A549 (cell line): ENCODE measurements around the gene COX7A1. TPM values are rescaled to one million over a fixed set of nuclear protein-coding genes. Genes with fewer than 3 reads are reported as not detected.

Experiments
- E2F6 ChIP-seq: IDR thresholded peaks from 2 replicates; pipeline ENCODE4 v1.6.1; 2012; ENCODE audit warnings: low read depth, borderline replicate concordance
- EHF ChIP-seq: fragments of 250-450 bp; sonication (Bioruptor Pico); IDR thresholded peaks from 2 replicates; pipeline ENCODE4 v1.5.0; 2020; ENCODE audit warnings: mild to moderate bottlenecking
- EHMT2 ChIP-seq: fragments of 200-600 bp; sonication (generic); IDR thresholded peaks from 2 replicates; pipeline ENCODE4 v1.6.1; 2016; ENCODE audit warnings: antibody characterized with exemption, low read depth, mild to moderate bottlenecking, moderate library complexity
- GATA3 ChIP-seq: IDR thresholded peaks from 2 replicates; pipeline ENCODE4 v1.6.1; 2012; ENCODE audit warnings: borderline replicate concordance
- HOXA7 ChIP-seq: fragments of 250-450 bp; sonication (Bioruptor Pico); IDR thresholded peaks from 2 replicates; pipeline ENCODE4 v1.5.0; 2020; ENCODE audit warnings: mild to moderate bottlenecking, moderate library complexity
- HOXB13 ChIP-seq: fragments of 250-450 bp; sonication (Bioruptor Pico); IDR thresholded peaks from 2 replicates; pipeline ENCODE4 v1.5.0; 2020; ENCODE audit warnings: low read depth, mild to moderate bottlenecking, moderate library complexity
- HOXB5 ChIP-seq: fragments of 250-450 bp; sonication (Bioruptor Pico); IDR thresholded peaks from 2 replicates; pipeline ENCODE4 v1.5.0; 2020; ENCODE audit warnings: mild to moderate bottlenecking, moderate library complexity
- JUN ChIP-seq, 2 experiments: fragments of >200 bp; sonication (Bioruptor Twin); formaldehyde crosslinking; IDR thresholded peaks; 2 replicates in 1 of 2; 3 replicates in 1 of 2; pipeline ENCODE4 v1.6.1; 2016 to 2017
- JUNB ChIP-seq: fragments of >200 bp; sonication (Bioruptor Twin); formaldehyde crosslinking; IDR thresholded peaks from 2 replicates; pipeline ENCODE4 v1.6.1; 2016
- KDM1A ChIP-seq: fragments of 200-600 bp; sonication (generic); IDR thresholded peaks from 2 replicates; pipeline ENCODE4 v1.6.1; 2016; ENCODE audit warnings: low read depth, mild to moderate bottlenecking
- KDM5A ChIP-seq: fragments of 200-600 bp; sonication (generic); IDR thresholded peaks from 2 replicates; pipeline ENCODE4 v1.6.1; 2016; ENCODE audit warnings: antibody characterized with exemption, mild to moderate bottlenecking
- MAFK ChIP-seq: fragments of 450-650 bp; IDR thresholded peaks from 2 replicates; pipeline ENCODE4 v1.6.1; 2014; ENCODE audit not compliant: partially characterized antibody
- MAX ChIP-seq: IDR thresholded peaks from 2 replicates; pipeline ENCODE4 v1.6.1; 2012
- MYC ChIP-seq: IDR thresholded peaks from 2 replicates; pipeline ENCODE4 v1.6.1; 2012; ENCODE audit warnings: mild to moderate bottlenecking, inconsistent platforms, low read length, improper control_type of control experiment, borderline replicate concordance
- POLR2A ChIP-seq: IDR thresholded peaks from 2 replicates; pipeline ENCODE4 v1.6.1; 2012; ENCODE audit warnings: mild to moderate bottlenecking, low read length
- POLR2AphosphoS2 ChIP-seq: conservative IDR thresholded peaks from 2 replicates; pipeline ENCODE4 v1.6.1; 2012; ENCODE audit warnings: low read length, improper control_type of control experiment, inconsistent platforms
- RAD21 ChIP-seq, 2 experiments: fragments of >200 bp in 1 of 2; sonication (Bioruptor Twin) in 1 of 2; formaldehyde crosslinking in 1 of 2; IDR thresholded peaks in 1 of 2; conservative IDR thresholded peaks in 1 of 2; 2 replicates in 1 of 2; 3 replicates in 1 of 2; pipeline ENCODE4 v1.6.1; 2012 to 2018; ENCODE audit warnings: inconsistent platforms in 1 of 2
- RCOR1 ChIP-seq: fragments of 150-350 bp; IDR thresholded peaks from 2 replicates; pipeline ENCODE4 v1.6.1; 2014; ENCODE audit warnings: antibody characterized with exemption, low read length, low read depth
- REST ChIP-seq: fragments of 200-600 bp; sonication (generic); IDR thresholded peaks from 2 replicates; pipeline ENCODE4 v1.6.1; 2016; ENCODE audit warnings: antibody characterized with exemption, mild to moderate bottlenecking, moderate library complexity
- RFX5 ChIP-seq: fragments of 450-650 bp; IDR thresholded peaks from 2 replicates; pipeline ENCODE4 v1.7.1; 2014; ENCODE audit warnings: antibody characterized with exemption, mild to moderate bottlenecking, moderate library complexity
- SMC3 ChIP-seq: fragments of >200 bp; sonication (Bioruptor Twin); formaldehyde crosslinking; IDR thresholded peaks from 3 replicates; pipeline ENCODE4 v1.6.1; 2018; ENCODE audit warnings: inconsistent platforms
- SREBF2 ChIP-seq: fragments of 450-650 bp; IDR thresholded peaks from 2 replicates; pipeline ENCODE4 v1.6.1; 2014; ENCODE audit warnings: mild to moderate bottlenecking, moderate library complexity
- TFCP2L1 ChIP-seq: fragments of 250-450 bp; sonication (Bioruptor Pico); IDR thresholded peaks from 2 replicates; pipeline ENCODE4 v1.5.0; 2021; ENCODE audit warnings: mild to moderate bottlenecking
- TP53 ChIP-seq: fragments of 250-450 bp; sonication (Bioruptor Pico); IDR thresholded peaks from 2 replicates; pipeline ENCODE4 v1.5.0; 2021; ENCODE audit warnings: mild to moderate bottlenecking, moderate library complexity
- USF2 ChIP-seq: fragments of 450-650 bp; IDR thresholded peaks from 2 replicates; pipeline ENCODE4 v1.6.1; 2014; ENCODE audit warnings: antibody characterized with exemption
- ZC3H11A ChIP-seq: fragments of 450-650 bp; IDR thresholded peaks from 2 replicates; pipeline ENCODE4 v1.6.1; 2014; ENCODE audit warnings: antibody characterized with exemption, mild to moderate bottlenecking
- ZFP36 ChIP-seq: fragments of 450-650 bp; IDR thresholded peaks from 2 replicates; pipeline ENCODE4 v1.6.1; 2014; ENCODE audit warnings: borderline replicate concordance; ENCODE audit not compliant: partially characterized antibody
- ZSCAN20 ChIP-seq: fragments of 250-450 bp; sonication (Bioruptor Pico); IDR thresholded peaks from 2 replicates; pipeline ENCODE4 v1.8.0; 2022; ENCODE audit warnings: mild to moderate bottlenecking, moderate library complexity
- polyA plus RNA-seq, 4 experiments: library from polyadenylated mRNA; depleted of rRNA in 3 of 4; stranded (reverse); fragments of >200 nt; fragmentation: RNase III in 1 of 4; extraction: RNeasy Plus Mini Kit Qiagen cat#74134 plus additional on column Dnase treatment in 1 of 4; gene quantifications; 2 replicates in 3 of 4; 3 replicates in 1 of 4; pipeline ENCODE4 v1.2.3, GENCODE V29; 2011 to 2017
- TF ChIP-seq, protein P1 (sequence below): fragments of 250-450 bp; sonication (Bioruptor Pico); IDR thresholded peaks from 2 replicates; pipeline ENCODE4 v1.5.0; 2020; ENCODE audit warnings: low read depth, mild to moderate bottlenecking, moderate library complexity

The COX7A1 gene
- polyA plus RNA-seq, 2 of the 4 experiments (the other 2 are of a cell fraction), result not detected

DNA sequence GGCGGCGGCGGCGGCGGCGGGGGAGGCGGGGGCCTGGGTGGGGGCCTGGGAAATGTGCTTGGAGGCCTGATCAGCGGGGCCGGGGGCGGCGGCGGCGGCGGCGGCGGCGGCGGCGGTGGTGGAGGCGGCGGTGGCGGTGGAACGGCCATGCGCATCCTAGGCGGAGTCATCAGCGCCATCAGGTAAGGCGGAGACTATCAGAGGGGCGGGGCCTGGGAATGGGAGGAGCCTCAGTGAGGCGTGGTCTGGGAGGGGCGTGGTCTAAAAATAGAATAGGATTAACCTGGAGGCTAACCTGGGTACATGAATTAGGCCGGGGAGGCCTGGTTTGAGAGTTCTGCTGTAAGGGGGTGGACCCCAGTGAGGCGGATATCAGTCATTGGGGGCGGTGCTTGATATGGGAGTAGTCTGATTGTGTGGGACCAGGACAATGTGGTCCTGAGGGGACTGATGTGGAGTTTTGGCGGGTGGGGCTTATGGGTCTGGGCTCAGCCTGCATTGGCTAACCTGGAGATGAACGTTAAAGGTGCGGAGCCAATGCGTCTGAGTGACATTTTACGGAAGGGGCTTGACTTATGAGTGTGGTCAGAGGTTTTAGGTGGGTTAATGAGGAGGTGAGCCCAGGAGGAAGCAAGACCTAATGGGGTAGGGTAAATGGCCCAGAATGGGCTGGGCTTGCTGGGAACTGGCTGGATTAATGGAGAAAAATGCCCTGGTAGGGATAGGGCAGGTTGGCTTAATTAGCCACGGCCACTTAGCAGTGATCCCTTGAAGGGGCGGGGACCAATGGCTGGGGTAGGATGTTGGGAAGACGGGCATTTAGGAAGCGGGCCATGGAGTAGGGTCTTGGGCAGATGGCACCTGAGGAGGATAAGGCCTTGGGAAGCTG lies 11.0 kb downstream of the COX7A1 start (continued):
- TF ChIP-seq REST (no peak), EHMT2 (no peak), ZFP36 (no peak), MAFK (no peak), HOXB5 (no peak), TFCP2L1 (peak; percentile 32; the same call in 1 of the 2 replicates), E2F6 (no peak), MAX (peak; percentile 32; the same call in 1 of the 2 replicates), TP53 (CRISPR knock-in tag) (0 out of 2 replicates have a peak, but pooled peaks have one; percentile 38), JUN (IDR thresholded peaks at IDR 0.05) (peak; percentile 42 to 93; a peak in 4 of 5 replicates), KDM1A (no peak), EHF (CRISPR knock-in tag) (no peak), KDM5A (no peak), POLR2AphosphoS2 (no peak), HOXB13 (CRISPR knock-in tag) (no peak), ZSCAN20 (no peak), SMC3 (no peak), RAD21 (conservative IDR thresholded peaks at IDR 0.05 in 1 of 2, IDR thresholded peaks at IDR 0.05 in 1 of 2) (no peak), MYC (no peak), GATA3 (peak; percentile 10; the same call in 1 of the 2 replicates), SREBF2 (no peak), RFX5 (no peak), RCOR1 (no peak), HOXA7 (CRISPR knock-in tag) (0 out of 2 replicates have a peak, but pooled peaks have one; percentile 14), JUNB (no peak), ZC3H11A (no peak), USF2 (no peak), POLR2A (peak; percentile 58)
- TF ChIP-seq, protein P1, sequence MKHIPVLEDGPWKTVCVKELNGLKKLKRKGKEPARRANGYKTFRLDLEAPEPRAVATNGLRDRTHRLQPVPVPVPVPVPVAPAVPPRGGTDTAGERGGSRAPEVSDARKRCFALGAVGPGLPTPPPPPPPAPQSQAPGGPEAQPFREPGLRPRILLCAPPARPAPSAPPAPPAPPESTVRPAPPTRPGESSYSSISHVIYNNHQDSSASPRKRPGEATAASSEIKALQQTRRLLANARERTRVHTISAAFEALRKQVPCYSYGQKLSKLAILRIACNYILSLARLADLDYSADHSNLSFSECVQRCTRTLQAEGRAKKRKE (CRISPR knock-in tag), result no peak
- TF ChIP-seq, all 56 proteins: peak for 9
